HEK293T (cell line): ENCODE results near the gene ACP5.

Experiments used
- ARNT ChIP-seq: fragments of 450-650 bp; IDR thresholded peaks from 2 replicates; pipeline ENCODE4 v1.6.1; 2017; ENCODE audit warnings: mild to moderate bottlenecking
- BHLHE40 ChIP-seq: fragments of 450-650 bp; IDR thresholded peaks from 2 replicates; pipeline ENCODE4 v1.6.1; 2016; ENCODE audit warnings: mild to moderate bottlenecking, moderate library complexity, borderline replicate concordance
- ELF4 ChIP-seq: fragments of 450-650 bp; IDR thresholded peaks from 2 replicates; pipeline ENCODE4 v1.6.1; 2017; ENCODE audit warnings: antibody characterized with exemption
- FOXA1 ChIP-seq: fragments of 450-650 bp; IDR thresholded peaks from 2 replicates; pipeline ENCODE4 v1.6.1; 2016; ENCODE audit warnings: mild to moderate bottlenecking
- FOXK2 ChIP-seq: fragments of 450-650 bp; IDR thresholded peaks from 2 replicates; pipeline ENCODE4 v1.6.1; 2016; ENCODE audit warnings: mild to moderate bottlenecking
- FOXM1 ChIP-seq: fragments of 450-650 bp; IDR thresholded peaks from 2 replicates; pipeline ENCODE4 v1.6.1; 2017; ENCODE audit warnings: mild to moderate bottlenecking, borderline replicate concordance
- NFRKB ChIP-seq: fragments of 450-650 bp; IDR thresholded peaks from 2 replicates; pipeline ENCODE4 v1.6.1; 2016; ENCODE audit warnings: mild to moderate bottlenecking, moderate library complexity
- SP1 ChIP-seq: fragments of 450-650 bp; IDR thresholded peaks from 2 replicates; pipeline ENCODE4 v1.6.1; 2017
- TARDBP ChIP-seq: fragments of 450-650 bp; IDR thresholded peaks from 2 replicates; pipeline ENCODE4 v1.6.1; 2016
- TF ChIP-seq, protein P1 (sequence below): fragments of 450-650 bp; IDR thresholded peaks from 2 replicates; pipeline ENCODE4 v1.6.1; 2016

DNA sequence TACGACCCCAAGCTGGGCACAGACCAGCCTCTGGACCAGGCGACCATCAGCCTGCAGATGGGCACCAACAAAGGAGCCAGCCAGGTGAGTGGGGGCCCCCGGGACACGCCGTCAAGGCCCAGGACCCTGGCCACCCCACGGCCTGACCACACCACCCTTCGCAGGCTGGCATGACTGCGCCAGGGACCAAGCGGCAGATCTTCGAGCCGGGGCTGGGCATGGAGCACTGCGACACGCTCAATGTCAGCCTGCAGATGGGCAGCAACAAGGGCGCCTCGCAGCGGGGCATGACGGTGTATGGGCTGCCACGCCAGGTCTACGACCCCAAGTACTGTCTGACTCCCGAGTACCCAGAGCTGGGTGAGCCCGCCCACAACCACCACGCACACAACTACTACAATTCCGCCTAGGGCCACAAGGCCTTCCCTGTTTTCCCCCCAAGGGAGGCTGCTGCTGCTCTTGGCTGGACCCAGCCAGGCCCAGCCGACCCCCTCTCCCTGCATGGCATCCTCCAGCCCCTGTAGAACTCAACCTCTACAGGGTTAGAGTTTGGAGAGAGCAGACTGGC, 28.0 kb downstream of the ACP5 start:
- TF ChIP-seq, protein P1, sequence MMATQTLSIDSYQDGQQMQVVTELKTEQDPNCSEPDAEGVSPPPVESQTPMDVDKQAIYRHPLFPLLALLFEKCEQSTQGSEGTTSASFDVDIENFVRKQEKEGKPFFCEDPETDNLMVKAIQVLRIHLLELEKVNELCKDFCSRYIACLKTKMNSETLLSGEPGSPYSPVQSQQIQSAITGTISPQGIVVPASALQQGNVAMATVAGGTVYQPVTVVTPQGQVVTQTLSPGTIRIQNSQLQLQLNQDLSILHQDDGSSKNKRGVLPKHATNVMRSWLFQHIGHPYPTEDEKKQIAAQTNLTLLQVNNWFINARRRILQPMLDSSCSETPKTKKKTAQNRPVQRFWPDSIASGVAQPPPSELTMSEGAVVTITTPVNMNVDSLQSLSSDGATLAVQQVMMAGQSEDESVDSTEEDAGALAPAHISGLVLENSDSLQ = no peak
- no peak for TF ChIP-seq NFRKB
- no peak for TF ChIP-seq FOXM1
- no peak for TF ChIP-seq ARNT
- no peak for TF ChIP-seq FOXK2
- no peak for TF ChIP-seq ELF4
- TF ChIP-seq SP1 = no peak
- TF ChIP-seq TARDBP = no peak
- no peak for TF ChIP-seq BHLHE40
- no peak for TF ChIP-seq FOXA1
